Measurements from ENCODE around the gene RYR2. TPM values are rescaled to one million over a fixed set of nuclear protein-coding genes. Genes with fewer than 3 reads are reported as not detected.

Gene RYR2
- total RNA-seq, 1 donor from 2014 or later: 5.4 TPM

DNA sequence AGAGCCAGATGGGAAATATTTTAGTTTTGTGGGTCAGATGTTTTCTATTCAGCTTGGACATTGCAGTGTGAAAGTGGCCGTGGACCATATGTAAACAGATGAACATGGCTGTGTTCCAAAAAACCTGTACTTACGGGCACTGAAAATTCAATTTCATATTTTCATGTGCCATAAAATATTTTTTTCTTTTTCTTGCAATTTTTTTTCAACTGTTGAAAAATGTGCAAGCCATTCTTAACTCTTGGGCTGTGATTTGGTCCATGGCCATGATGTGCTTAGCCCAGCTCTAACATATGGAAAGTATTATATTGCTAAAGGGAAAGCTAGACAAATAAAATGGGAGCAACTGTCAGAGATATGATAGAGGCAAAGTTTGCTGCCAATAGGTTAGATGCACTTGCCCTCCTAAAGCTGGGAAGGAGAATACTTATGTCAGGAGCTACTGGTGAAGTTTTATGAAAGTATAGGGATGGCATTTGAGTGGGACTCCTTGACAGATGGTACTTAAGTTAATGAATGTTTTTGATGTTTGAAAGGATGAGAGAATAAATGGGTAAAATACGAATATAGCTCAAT is 240.3 kb downstream of the RYR2 start:
- Mint-ChIP-seq H3K9me3 (ENCODE audit: unreplicated experiment) (no peaks in the 10 kb centered on the region), H3K27me3 (ENCODE audit: unreplicated experiment) (no peaks in the 10 kb centered on the region), H3K4me3 (ENCODE audit: unreplicated experiment) (no peak overlapping the region), H3K4me1 (ENCODE audit: unreplicated experiment) (peaks cover 15% of the 10 kb centered on the region), H3K36me3 (ENCODE audit: low read depth, unreplicated experiment) (no peaks in the 10 kb centered on the region), H3K27ac (ENCODE audit: unreplicated experiment) (no peak overlapping the region)
- DNase-seq (ENCODE audit: low spot score): no peak
- TF ChIP-seq, protein P1, sequence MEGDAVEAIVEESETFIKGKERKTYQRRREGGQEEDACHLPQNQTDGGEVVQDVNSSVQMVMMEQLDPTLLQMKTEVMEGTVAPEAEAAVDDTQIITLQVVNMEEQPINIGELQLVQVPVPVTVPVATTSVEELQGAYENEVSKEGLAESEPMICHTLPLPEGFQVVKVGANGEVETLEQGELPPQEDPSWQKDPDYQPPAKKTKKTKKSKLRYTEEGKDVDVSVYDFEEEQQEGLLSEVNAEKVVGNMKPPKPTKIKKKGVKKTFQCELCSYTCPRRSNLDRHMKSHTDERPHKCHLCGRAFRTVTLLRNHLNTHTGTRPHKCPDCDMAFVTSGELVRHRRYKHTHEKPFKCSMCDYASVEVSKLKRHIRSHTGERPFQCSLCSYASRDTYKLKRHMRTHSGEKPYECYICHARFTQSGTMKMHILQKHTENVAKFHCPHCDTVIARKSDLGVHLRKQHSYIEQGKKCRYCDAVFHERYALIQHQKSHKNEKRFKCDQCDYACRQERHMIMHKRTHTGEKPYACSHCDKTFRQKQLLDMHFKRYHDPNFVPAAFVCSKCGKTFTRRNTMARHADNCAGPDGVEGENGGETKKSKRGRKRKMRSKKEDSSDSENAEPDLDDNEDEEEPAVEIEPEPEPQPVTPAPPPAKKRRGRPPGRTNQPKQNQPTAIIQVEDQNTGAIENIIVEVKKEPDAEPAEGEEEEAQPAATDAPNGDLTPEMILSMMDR (IDR thresholded peaks at IDR 0.05; ENCODE audit: unreplicated experiment): no peak

DNA sequence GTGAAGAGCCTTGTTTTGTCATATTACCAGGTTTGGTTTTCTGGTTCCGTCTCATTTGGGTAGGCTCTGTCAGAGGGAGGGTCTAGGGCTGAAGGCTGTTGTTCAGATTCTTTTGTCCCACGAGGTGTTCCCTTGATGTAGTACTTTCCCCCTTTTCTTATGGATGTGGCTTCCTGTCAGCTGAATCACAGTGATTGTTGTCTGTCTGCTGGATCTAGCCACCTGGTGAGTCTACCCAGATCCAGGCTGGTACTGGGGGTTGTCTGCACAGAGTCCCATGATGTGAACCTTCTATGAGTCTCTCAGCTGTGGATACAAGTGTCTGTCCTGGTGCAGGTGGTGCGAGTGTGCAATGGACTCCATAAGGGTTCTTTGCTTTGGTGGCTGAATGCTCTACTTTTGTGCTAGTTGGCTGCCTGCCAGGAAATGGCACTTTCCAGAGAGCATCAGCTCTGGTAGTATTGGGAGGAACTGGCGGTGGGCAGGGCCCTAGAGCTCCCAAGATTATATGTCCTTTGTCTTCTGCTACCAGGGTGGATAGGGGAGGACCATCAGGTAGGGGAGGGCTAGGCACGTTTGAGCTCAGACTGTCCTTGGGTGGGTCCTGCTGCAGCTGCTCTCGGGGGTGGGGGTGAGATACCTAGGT is 246.0 kb downstream of the RYR2 start:
- no peaks in the 10 kb centered on the region for H3K27me3 Mint-ChIP-seq (ENCODE audit: unreplicated experiment)
- H3K4me3 Mint-ChIP-seq (ENCODE audit: unreplicated experiment): no peak overlapping the region
- peaks cover 4% of the 10 kb centered on the region for H3K4me1 Mint-ChIP-seq (ENCODE audit: unreplicated experiment)
- TF ChIP-seq, protein P1 (IDR thresholded peaks at IDR 0.05; ENCODE audit: unreplicated experiment): no peak
- H3K27ac Mint-ChIP-seq (ENCODE audit: unreplicated experiment): no peak overlapping the region
- no peaks in the 10 kb centered on the region for H3K9me3 Mint-ChIP-seq (ENCODE audit: unreplicated experiment)
- no peaks in the 10 kb centered on the region for H3K36me3 Mint-ChIP-seq (ENCODE audit: low read depth, unreplicated experiment)
- no peak for DNase-seq (ENCODE audit: low spot score)

DNA sequence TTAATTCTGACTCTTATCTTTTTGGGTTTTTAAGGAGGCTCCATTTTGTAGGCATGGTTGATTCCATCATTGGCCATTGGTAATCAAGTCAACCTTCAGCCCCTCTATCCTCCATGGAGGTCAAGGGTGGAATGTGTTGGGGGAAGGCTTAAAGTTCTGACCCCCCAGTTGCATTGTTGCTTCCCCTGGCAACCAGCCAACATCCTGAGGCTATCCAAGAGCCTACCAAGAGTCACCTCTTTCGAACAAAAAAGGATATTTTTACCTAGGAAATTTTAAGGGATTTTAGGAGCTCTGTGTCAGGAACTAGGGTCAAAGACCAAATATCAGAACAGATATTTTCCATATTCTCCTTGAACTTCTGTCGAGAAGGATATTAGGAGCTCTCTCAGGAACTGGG is 251.8 kb downstream of the RYR2 start:
- Mint-ChIP-seq H3K4me3 (ENCODE audit: unreplicated experiment) (no peak overlapping the region), H3K27ac (ENCODE audit: unreplicated experiment) (no peak overlapping the region), H3K9me3 (ENCODE audit: unreplicated experiment) (no peaks in the 10 kb centered on the region), H3K27me3 (ENCODE audit: unreplicated experiment) (no peaks in the 10 kb centered on the region), H3K36me3 (ENCODE audit: low read depth, unreplicated experiment) (no peaks in the 10 kb centered on the region), H3K4me1 (ENCODE audit: unreplicated experiment) (peaks cover 6% of the 10 kb centered on the region)
- no peak for DNase-seq (ENCODE audit: low spot score)
- TF ChIP-seq, protein P1 (IDR thresholded peaks at IDR 0.05; ENCODE audit: unreplicated experiment): no peak

DNA sequence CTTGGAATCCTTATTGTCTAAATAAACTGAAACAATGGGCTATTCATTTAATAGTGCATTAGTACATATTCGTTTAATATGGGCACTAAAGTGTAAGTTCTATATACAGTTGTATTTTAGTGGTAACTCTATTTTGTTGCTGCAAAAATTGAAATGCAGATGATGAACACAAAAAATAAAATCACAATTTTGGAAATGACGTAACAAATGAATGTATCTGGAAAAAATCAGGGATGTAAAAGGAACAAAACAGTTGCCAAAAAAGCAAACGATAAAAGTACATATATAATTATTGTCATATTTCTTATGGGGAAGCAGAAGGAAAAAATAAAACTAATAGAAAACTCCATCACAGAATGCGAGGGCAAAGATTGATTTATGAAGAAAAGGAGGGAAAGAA is 254.9 kb downstream of the RYR2 start:
- no peak overlapping the region for H3K4me3 Mint-ChIP-seq (ENCODE audit: unreplicated experiment)
- peaks cover 6% of the 10 kb centered on the region for H3K4me1 Mint-ChIP-seq (ENCODE audit: unreplicated experiment)
- TF ChIP-seq, protein P1 (IDR thresholded peaks at IDR 0.05; ENCODE audit: unreplicated experiment): no peak
- H3K36me3 Mint-ChIP-seq (ENCODE audit: low read depth, unreplicated experiment): no peaks in the 10 kb centered on the region
- no peak for DNase-seq (ENCODE audit: low spot score)
- no peak overlapping the region for H3K27ac Mint-ChIP-seq (ENCODE audit: unreplicated experiment)
- no peaks in the 10 kb centered on the region for H3K9me3 Mint-ChIP-seq (ENCODE audit: unreplicated experiment)
- no peaks in the 10 kb centered on the region for H3K27me3 Mint-ChIP-seq (ENCODE audit: unreplicated experiment)

DNA sequence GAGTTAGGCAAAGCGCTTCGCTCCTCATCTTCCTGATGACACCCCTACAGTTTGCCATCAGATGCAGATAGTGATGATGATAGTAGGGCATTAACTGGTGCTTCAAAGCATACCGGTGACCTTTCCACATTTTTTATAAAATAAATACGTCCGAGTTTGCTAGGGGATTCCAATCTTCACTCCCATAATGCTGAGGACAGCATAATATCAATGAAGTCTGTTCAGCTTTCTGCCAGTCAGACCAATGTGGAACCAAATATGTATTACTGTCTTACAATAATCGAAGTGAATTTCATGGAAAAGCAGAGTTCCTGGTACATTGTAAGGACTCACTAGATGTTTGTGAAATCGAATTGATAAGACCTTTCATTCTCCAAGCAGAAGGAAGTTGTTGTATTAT is 258.7 kb downstream of the RYR2 start:
- Mint-ChIP-seq H3K4me3 (ENCODE audit: unreplicated experiment) (no peak overlapping the region), H3K36me3 (ENCODE audit: low read depth, unreplicated experiment) (no peaks in the 10 kb centered on the region), H3K9me3 (ENCODE audit: unreplicated experiment) (no peaks in the 10 kb centered on the region), H3K27me3 (ENCODE audit: unreplicated experiment) (no peaks in the 10 kb centered on the region), H3K27ac (ENCODE audit: unreplicated experiment) (no peak overlapping the region), H3K4me1 (ENCODE audit: unreplicated experiment) (no peaks in the 10 kb centered on the region)
- no peak for DNase-seq (ENCODE audit: low spot score)
- TF ChIP-seq, protein P1 (IDR thresholded peaks at IDR 0.05; ENCODE audit: unreplicated experiment): no peak

Data from endothelial cell (in vitro differentiated cells).